GM23248 (cell line): ENCODE results near the gene KCNS1. TPM values are rescaled to one million over a fixed set of nuclear protein-coding genes. Genes with fewer than 3 reads are reported as not detected.

Source experiments
- DNase-seq: peaks from one replicate; pipeline ENCODE4 v3.0.0-alpha.2; 2015
- H2AFZ ChIP-seq: fragments of 200-600 bp; sonication (generic); 2 replicates; pipeline ENCODE4 v1.6.1; 2016; ENCODE audit warnings: antibody characterized with exemption
- H3F3A ChIP-seq: fragments of 200-600 bp; sonication (generic); 2 replicates; pipeline ENCODE4 v1.6.1; 2016; ENCODE audit warnings: mild to moderate bottlenecking, antibody characterized with exemption, mixed run types; ENCODE audit not compliant: insufficient read depth
- H3K27ac ChIP-seq: fragments of 200-600 bp; sonication (generic); 2 replicates; pipeline ENCODE4 v1.5.1; 2016; ENCODE audit warnings: mild to moderate bottlenecking
- H3K27me3 ChIP-seq: fragments of 200-600 bp; sonication (generic); replicated peaks from 2 replicates; pipeline ENCODE4 v1.6.1; 2016; ENCODE audit warnings: mild to moderate bottlenecking; ENCODE audit not compliant: insufficient read depth
- H3K36me3 ChIP-seq: fragments of 200-600 bp; sonication (generic); 2 replicates; pipeline ENCODE4 v1.6.1; 2016; ENCODE audit warnings: low read depth, mild to moderate bottlenecking
- H3K4me1 ChIP-seq: fragments of 200-600 bp; sonication (generic); 2 replicates; pipeline ENCODE4 v1.6.1; 2016; ENCODE audit warnings: mild to moderate bottlenecking; ENCODE audit not compliant: insufficient read depth
- H3K4me2 ChIP-seq: fragments of 200-600 bp; sonication (generic); one replicate; pipeline ENCODE4 v1.6.1; 2016; ENCODE audit warnings: mild to moderate bottlenecking; ENCODE audit not compliant: unreplicated experiment
- H3K4me3 ChIP-seq: fragments of 200-600 bp; sonication (generic); 2 replicates; pipeline ENCODE4 v1.5.1; 2016; ENCODE audit warnings: mild to moderate bottlenecking
- H3K79me2 ChIP-seq: fragments of 200-600 bp; sonication (generic); 2 replicates; pipeline ENCODE4 v1.6.1; 2016; ENCODE audit warnings: mild to moderate bottlenecking; ENCODE audit not compliant: insufficient read depth
- H3K9ac ChIP-seq: fragments of 200-600 bp; sonication (generic); 2 replicates; pipeline ENCODE4 v1.6.1; 2016; ENCODE audit warnings: mild to moderate bottlenecking
- H3K9me2 ChIP-seq: fragments of 200-600 bp; sonication (generic); 2 replicates; pipeline ENCODE4 v1.6.1; 2016; ENCODE audit warnings: mixed run types, mild to moderate bottlenecking, moderate library complexity; ENCODE audit not compliant: insufficient read depth
- H3K9me3 ChIP-seq: fragments of 200-600 bp; sonication (generic); one replicate; pipeline ENCODE4 v1.6.1; 2017; ENCODE audit warnings: low read depth
- H4K20me1 ChIP-seq: fragments of 200-600 bp; sonication (generic); 2 replicates; pipeline ENCODE4 v1.6.0; 2016; ENCODE audit not compliant: insufficient read depth
- EZH2 ChIP-seq: fragments of 200-600 bp; sonication (generic); IDR thresholded peaks from 2 replicates; pipeline ENCODE4 v1.6.1; 2018; ENCODE audit warnings: antibody characterized with exemption, mild to moderate bottlenecking; ENCODE audit not compliant: insufficient read depth, poor library complexity, severe bottlenecking
- EZH2phosphoT487 ChIP-seq: fragments of 200-600 bp; sonication (generic); IDR thresholded peaks from 2 replicates; pipeline ENCODE4 v1.6.1; 2018; ENCODE audit warnings: antibody characterized with exemption, moderate library complexity, mild to moderate bottlenecking, low read depth; ENCODE audit not compliant: insufficient read depth
- WGBS, 2 experiments: methylation state at CpG; one replicate each; pipeline ENCODE4 v1.1.6; 2015 to 2017; ENCODE audit warnings: low lambda C conversion rate in 2 of 2, low coverage in 1 of 2; ENCODE audit errors: missing lambda C conversion rate in 2 of 2; 5-methylcytosine and 5-hydroxymethylcytosine counted together
- in situ Hi-C: fragments of 300-500 bp; cut with MboI; formaldehyde crosslinking; loops from 2 replicates; pipeline ENCODE4 v1.15.0; 2020
- polyA plus RNA-seq: library from polyadenylated mRNA; unstranded; fragments of >200 nt; fragmentation: Nextera tagmentation; extraction: Ambion mirVana; gene quantifications from 2 replicates; pipeline ENCODE4 v1.2.1, GENCODE V29; 2016
- total RNA-seq: library from RNA; depleted of rRNA; stranded (reverse); fragments of >200 nt; shearing (Covaris generic); gene quantifications from 2 replicates; pipeline ENCODE4 v1.2.3, GENCODE V29; 2014

The KCNS1 gene
- total and polyA plus RNA-seq, 2 experiments from 2014 or later, result 0.11 to 0.55 TPM

- H3K79me2 ChIP-seq, result no peaks in the 10 kb centered on the region
- H3F3A ChIP-seq, result no peaks in the 10 kb centered on the region
- peak overlapping the region; percentile 50 for H3K4me3 ChIP-seq
- H4K20me1 ChIP-seq, result no peaks in the 10 kb centered on the region
- no peak overlapping the region for H3K27ac ChIP-seq
- H3K9ac ChIP-seq, result no peak overlapping the region
- H3K9me3 ChIP-seq, result no peaks in the 10 kb centered on the region
- no peaks in the 10 kb centered on the region for H3K9me2 ChIP-seq
- WGBS, 2 experiments, result 13 to 16% methylated on average over 80 to 87 of the region's 91 CpGs
- TF ChIP-seq EZH2, result no peak
- no peak for TF ChIP-seq EZH2phosphoT487
- DNase-seq, result peak; percentile 63
- H3K36me3 ChIP-seq, result no peaks in the 10 kb centered on the region
- H3K27me3 ChIP-seq, result 0 out of 2 replicates have a peak, but pooled peaks cover 3% of the 10 kb centered on the region
- H2AFZ ChIP-seq, result peak overlapping the region; percentile 66
- peaks cover 5% of the 10 kb centered on the region for H3K4me1 ChIP-seq
- in situ Hi-C loops, result loop anchor here (10.0 kb wide), 2 partner anchors 53 to 83 kb away; no protein-coding TSS in a partner anchor
- peak overlapping the region; percentile 38 for H3K4me2 ChIP-seq
Measured at GRCh38 chr20:45098103-45098773, 2.7 kb downstream of the KCNS1 start.

- peak overlapping the region; percentile 38 for H3K4me2 ChIP-seq
- 36 to 41% methylated on average over 54 to 55 of the region's 56 CpGs for WGBS, 2 experiments
- in situ Hi-C loops, result loop anchor here (10.0 kb wide), 2 partner anchors 53 to 83 kb away; no protein-coding TSS in a partner anchor
Measured at GRCh38 chr20:45097485-45098102, 3.3 kb downstream of the KCNS1 start.

GRCh38 chr20:45096781-45097180, 4.1 kb downstream of the KCNS1 start:
- in situ Hi-C loops, result loop anchor here (10.0 kb wide), 2 partner anchors 52 to 82 kb away; no protein-coding TSS in a partner anchor

More at GRCh38 chr20:45097485-45098102, 3.3 kb downstream of the KCNS1 start:
- H3K9me3 ChIP-seq, result no peaks in the 10 kb centered on the region
- no peaks in the 10 kb centered on the region for H3K79me2 ChIP-seq
- no peaks in the 10 kb centered on the region for H3K36me3 ChIP-seq
- H4K20me1 ChIP-seq, result no peaks in the 10 kb centered on the region
- H2AFZ ChIP-seq, result peak overlapping the region; percentile 66
- no peak for TF ChIP-seq EZH2
- TF ChIP-seq EZH2phosphoT487, result no peak
- peak; percentile 61 for DNase-seq
- H3K27ac ChIP-seq, result no peak overlapping the region
- no peak overlapping the region for H3K9ac ChIP-seq
- H3K4me3 ChIP-seq, result peak overlapping the region; percentile 50
- no peaks in the 10 kb centered on the region for H3K9me2 ChIP-seq
- H3F3A ChIP-seq, result no peaks in the 10 kb centered on the region
- H3K27me3 ChIP-seq, result 0 out of 2 replicates have a peak, but pooled peaks cover 3% of the 10 kb centered on the region
- H3K4me1 ChIP-seq, result peaks cover 5% of the 10 kb centered on the region

GRCh38 chr20:45095805-45096238, 5.1 kb downstream of the KCNS1 start:
- no peak overlapping the region for H3K4me3 ChIP-seq
- 0 out of 2 replicates have a peak, but pooled peaks cover 3% of the 10 kb centered on the region for H3K27me3 ChIP-seq
- H3F3A ChIP-seq, result no peaks in the 10 kb centered on the region; the same call in 1 of the 2 replicates
- 0 to 4% methylated on average over 7 of the region's 7 CpGs for WGBS, 2 experiments
- H3K9me2 ChIP-seq, result no peaks in the 10 kb centered on the region
- H4K20me1 ChIP-seq, result no peaks in the 10 kb centered on the region
- in situ Hi-C loops, result loop anchor here (10.0 kb wide), 2 partner anchors 51 to 81 kb away; no protein-coding TSS in a partner anchor
- peaks cover 5% of the 10 kb centered on the region for H3K4me1 ChIP-seq
- no peaks in the 10 kb centered on the region for H3K79me2 ChIP-seq
- H3K27ac ChIP-seq, result no peak overlapping the region
- no peak overlapping the region for H3K4me2 ChIP-seq
- H3K9ac ChIP-seq, result no peak overlapping the region
- H3K9me3 ChIP-seq, result no peaks in the 10 kb centered on the region
- TF ChIP-seq EZH2 (no peak), EZH2phosphoT487 (no peak)
- peak overlapping the region; percentile 53 for H2AFZ ChIP-seq
- H3K36me3 ChIP-seq, result no peaks in the 10 kb centered on the region
- peak; percentile 66 for DNase-seq

More at GRCh38 chr20:45096781-45097180, 4.1 kb downstream of the KCNS1 start:
- Histone ChIP-seq H3K9ac (no peak overlapping the region), H3K27ac (no peak overlapping the region), H3K79me2 (no peaks in the 10 kb centered on the region), H3K4me2 (no peak overlapping the region), H3F3A (no peaks in the 10 kb centered on the region), H3K4me3 (no peak overlapping the region), H3K36me3 (no peaks in the 10 kb centered on the region), H4K20me1 (no peaks in the 10 kb centered on the region), H2AFZ (no peak overlapping the region), H3K4me1 (peaks cover 5% of the 10 kb centered on the region), H3K27me3 (0 out of 2 replicates have a peak, but pooled peaks cover 3% of the 10 kb centered on the region), H3K9me2 (no peaks in the 10 kb centered on the region), H3K9me3 (no peaks in the 10 kb centered on the region)
- 88% methylated on average over 9 of the region's 9 CpGs for WGBS, 2 experiments
- TF ChIP-seq EZH2phosphoT487 (no peak), EZH2 (no peak)
- DNase-seq, result no peak
